ENCODE results near the gene ISCA1.

The ISCA1 gene

GRCh38 chr9:86257391-86257790 lies 24.9 kb downstream of the ISCA1 start:
- H3K36me3 ChIP-seq (ENCODE audit: control insufficient read depth in 2 of 2, insufficient read depth in 1 of 2, low read length in 2 of 2): peaks cover 0 to 3% of the 10 kb centered on the region in 2 experiments; a peak in 1 of 3 replicates
- TF ChIP-seq REST (tag by site-specific recombination; IDR thresholded peaks at IDR 0.05) (no peak), KLF10 (tag by site-specific recombination; IDR thresholded peaks at IDR 0.05) (no peak), TSHZ1 (tag by site-specific recombination; IDR thresholded peaks at IDR 0.05; ENCODE audit: borderline replicate concordance) (no peak), REPIN1 (tag by site-specific recombination; IDR thresholded peaks at IDR 0.05; ENCODE audit: low read depth) (no peak), ZFP41 (tag by site-specific recombination; IDR thresholded peaks at IDR 0.05; ENCODE audit: borderline replicate concordance) (no peak), SP2 (tag by site-specific recombination; IDR thresholded peaks at IDR 0.05) (no peak), ZNF521 (tag by site-specific recombination; IDR thresholded peaks at IDR 0.05) (no peak), ZNF488 (tag by site-specific recombination; IDR thresholded peaks at IDR 0.05) (no peak), KLF16 (tag by site-specific recombination; IDR thresholded peaks at IDR 0.05) (no peak), SP7 (tag by site-specific recombination; IDR thresholded peaks at IDR 0.05) (no peak), ZBTB17 (tag by site-specific recombination; IDR thresholded peaks at IDR 0.05) (no peak), ZNF621 (tag by site-specific recombination; IDR thresholded peaks at IDR 0.05) (no peak), ZNF530 (tag by site-specific recombination; IDR thresholded peaks at IDR 0.05; ENCODE audit: low read depth) (no peak), ZBTB7A (tag by site-specific recombination; IDR thresholded peaks at IDR 0.05; ENCODE audit: low read depth) (no peak), BCL11B (tag by site-specific recombination; IDR thresholded peaks at IDR 0.05; ENCODE audit: low read depth) (no peak), ZNF138 (tag by site-specific recombination; IDR thresholded peaks at IDR 0.05; ENCODE audit: borderline replicate concordance) (no peak), KLF7 (tag by site-specific recombination; IDR thresholded peaks at IDR 0.05; ENCODE audit: borderline replicate concordance) (no peak), PRDM4 (tag by site-specific recombination; IDR thresholded peaks at IDR 0.05) (no peak)
- no peak overlapping the region for H3K4me3 ChIP-seq (ENCODE audit: low read depth, low read length)
- CTCF ChIA-PET: interaction anchor here (0.6 to 3.3 kb wide), 2 partner anchors 10 to 184 kb away, joined by 3 to 10 read pairs; no protein-coding TSS in a partner anchor
- H3K27ac ChIP-seq (ENCODE audit: extremely low read depth, low read depth, low read length): no peak overlapping the region
- no peaks in the 10 kb centered on the region for H3K9me3 ChIP-seq (ENCODE audit: control insufficient read depth, insufficient read depth, low read depth, low read length)
- H3K4me1 ChIP-seq (ENCODE audit: control insufficient read depth, insufficient read depth, low read length): no peaks in the 10 kb centered on the region
- POLR2A ChIA-PET: interaction anchor here (0.7 to 1.6 kb wide), 2 partner anchors 25 to 690 kb away, joined by 6 to 7 read pairs; partner anchors contain the start of gene ISCA1
